GM03348 (cell line): ENCODE results near the gene CACNA2D1.
A peak's percentile ranks its signal among the peaks of the same experiment; 100 is the strongest.
"Not testable (repeated sequence)": the region's sequence is repeated elsewhere in the genome, so short reads cannot be mapped to it uniquely, and the experiment has no call there.

ENCODE experiments used
- DNase-seq: peaks from one replicate; pipeline ENCODE4 v3.0.0; 2012; ENCODE audit warnings: low spot score

The CACNA2D1 gene

DNA sequence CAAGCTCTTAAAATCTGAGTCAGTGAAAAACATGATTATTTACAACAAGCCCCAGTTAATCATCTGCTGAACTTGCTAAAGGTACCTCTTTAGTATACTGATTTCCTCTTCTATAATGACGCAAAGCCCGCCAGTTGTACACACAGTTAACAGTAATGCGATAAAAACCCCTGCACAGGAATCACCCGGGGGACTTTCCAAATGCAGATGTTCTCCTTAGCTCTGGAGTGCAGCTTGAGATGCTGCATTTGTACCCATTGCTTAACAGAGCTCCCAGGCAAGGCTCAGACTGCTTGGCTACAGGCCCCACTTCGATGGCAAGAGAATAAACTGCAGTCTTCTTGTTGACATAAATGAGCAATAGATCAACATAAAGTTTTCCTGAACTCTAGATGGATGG lies 394.1 kb downstream of the CACNA2D1 start:
- no peak for DNase-seq

GRCh38 chr7:82044497-82045080 lies 399.0 kb downstream of the CACNA2D1 start:
- DNase-seq = peak; percentile 21

DNA sequence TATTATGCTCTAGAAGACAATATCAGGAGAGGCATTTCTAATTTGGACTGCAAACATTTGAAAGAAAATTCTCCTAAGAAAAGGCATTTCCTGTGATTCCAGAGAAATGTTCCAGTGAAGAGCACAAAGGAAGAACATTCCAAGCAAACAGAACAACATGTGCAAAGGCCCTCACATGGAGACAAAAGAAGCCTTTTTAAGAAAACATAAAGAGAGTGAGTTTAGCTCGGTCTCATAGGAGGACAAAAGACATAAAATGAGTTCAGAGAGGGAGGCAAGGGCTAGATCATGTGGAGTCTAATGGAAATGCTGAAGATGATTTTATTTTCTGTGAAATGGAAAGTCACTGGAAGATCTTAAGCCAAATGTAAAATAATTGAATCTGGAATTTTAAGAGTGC lies 404.0 kb downstream of the CACNA2D1 start:
- no peak for DNase-seq

DNA sequence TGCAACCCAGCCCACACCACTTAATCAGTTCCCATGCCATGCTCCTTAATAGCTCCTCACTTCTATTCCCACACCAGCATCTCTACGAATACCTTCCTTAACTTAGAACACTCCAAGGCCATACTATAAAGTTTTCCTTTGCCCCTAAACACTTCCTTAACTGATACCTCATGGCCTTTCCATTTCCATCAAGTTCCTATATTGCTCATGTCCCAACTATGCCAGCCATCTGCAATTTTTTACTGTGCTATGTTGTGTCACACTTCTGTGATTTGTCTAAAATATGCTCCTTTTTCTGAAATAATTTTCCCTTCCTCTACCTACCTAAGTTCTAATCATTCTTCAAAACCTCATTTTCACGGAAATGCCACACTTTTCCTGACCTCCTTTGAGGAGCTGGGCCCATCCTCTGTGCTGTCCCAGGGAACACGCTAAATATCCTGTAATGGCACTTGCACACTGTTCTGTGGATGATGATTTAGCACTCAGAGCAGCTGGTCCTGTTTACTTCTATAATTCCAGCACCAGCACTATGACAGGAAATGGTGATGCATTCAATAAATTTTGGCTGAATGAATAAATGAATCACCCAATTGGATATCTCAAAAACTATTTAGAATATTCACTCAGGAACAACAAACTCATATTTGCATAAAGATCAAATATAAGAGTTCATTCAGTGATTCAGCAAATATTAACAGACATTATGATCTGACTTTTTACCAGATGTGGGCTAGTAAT lies 407.3 kb downstream of the CACNA2D1 start:
- DNase-seq = peak; percentile 41

- no peak for DNase-seq
Observed at GRCh38 chr7:82035456-82035855, 408.1 kb downstream of the CACNA2D1 start.

- no peak for DNase-seq
Observed at GRCh38 chr7:82032901-82033300, 410.7 kb downstream of the CACNA2D1 start.

DNA sequence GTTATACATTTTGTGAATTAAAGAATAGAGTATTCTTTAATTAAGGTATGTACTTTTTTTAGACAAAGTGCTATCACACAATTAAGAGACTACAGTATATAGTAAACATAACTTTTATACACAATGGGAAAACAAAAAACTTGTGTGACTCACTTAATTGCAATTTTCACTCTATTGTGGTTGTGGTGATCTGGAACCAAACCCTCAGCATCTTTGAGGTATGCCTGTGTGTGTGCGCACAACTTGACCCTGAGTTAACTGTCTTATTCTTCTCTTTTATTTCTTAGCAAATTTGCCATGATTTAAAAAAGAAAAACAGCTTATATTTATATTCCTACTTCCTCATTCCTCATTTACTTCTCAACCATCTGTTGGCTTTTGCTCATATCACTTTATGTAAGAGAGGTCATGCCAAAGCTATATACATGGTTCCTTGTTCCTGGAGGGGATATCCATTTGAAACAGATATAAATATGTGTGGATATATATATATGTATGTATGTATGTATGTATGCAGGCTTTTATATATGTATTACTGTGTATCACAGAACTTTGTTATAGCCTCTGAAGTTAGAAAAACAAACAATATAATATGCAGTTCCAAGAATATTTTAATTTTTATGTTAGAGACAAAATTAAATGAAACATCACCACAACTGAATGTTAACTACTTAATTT lies 414.2 kb downstream of the CACNA2D1 start:
- DNase-seq = no peak

- DNase-seq = no peak
Observed at GRCh38 chr7:82028097-82028496, 415.5 kb downstream of the CACNA2D1 start.

- DNase-seq = no peak
Observed at GRCh38 chr7:82021713-82022112, 421.9 kb downstream of the CACNA2D1 start.

GRCh38 chr7:82021036-82021435 lies 422.5 kb downstream of the CACNA2D1 start:
- DNase-seq = no peak

GRCh38 chr7:82019551-82020475 lies 423.8 kb downstream of the CACNA2D1 start:
- no peak for DNase-seq

- no peak for DNase-seq
Observed at GRCh38 chr7:82018226-82018625, 425.4 kb downstream of the CACNA2D1 start.

GRCh38 chr7:82017334-82017943 lies 426.1 kb downstream of the CACNA2D1 start:
- DNase-seq = peak; percentile 51

DNA sequence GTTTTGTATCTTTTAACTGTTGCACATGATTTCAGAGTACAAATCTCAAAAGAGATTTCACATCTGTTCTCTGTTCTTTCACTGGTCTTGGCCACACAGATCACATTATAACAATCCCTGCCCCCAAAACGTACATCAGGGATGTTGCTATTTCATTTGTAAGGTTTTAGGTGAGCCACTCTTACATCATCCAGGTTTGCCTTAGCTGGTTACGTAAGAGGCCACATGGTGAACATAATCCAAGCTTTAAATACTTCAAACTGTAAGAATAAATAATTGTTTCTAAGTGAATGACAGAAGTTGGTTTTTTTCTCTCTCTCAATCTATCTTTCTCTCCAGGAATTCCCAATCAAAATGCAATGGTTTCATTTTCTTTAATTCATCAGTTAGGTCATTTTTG lies 427.8 kb downstream of the CACNA2D1 start:
- DNase-seq = no peak

DNA sequence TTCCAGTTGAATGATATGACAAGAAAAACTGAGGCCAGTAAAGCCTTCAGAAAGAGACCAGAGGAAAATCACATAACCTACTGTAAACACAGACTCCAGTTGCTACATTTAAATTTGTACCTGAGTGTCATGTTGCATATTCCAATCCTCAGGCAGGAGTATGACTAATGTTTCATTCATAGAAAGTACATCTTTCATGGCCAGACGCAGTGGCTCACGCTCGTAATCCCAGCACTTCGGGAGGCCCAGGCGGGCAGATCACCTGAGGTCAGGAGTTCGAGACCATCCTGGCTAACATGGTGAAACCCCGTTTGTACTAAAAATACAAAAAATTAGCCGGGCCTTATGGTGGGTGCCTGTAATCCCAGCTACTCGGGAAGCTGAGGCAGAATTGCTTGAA lies 429.0 kb downstream of the CACNA2D1 start:
- not testable (repeated sequence) for DNase-seq

DNA sequence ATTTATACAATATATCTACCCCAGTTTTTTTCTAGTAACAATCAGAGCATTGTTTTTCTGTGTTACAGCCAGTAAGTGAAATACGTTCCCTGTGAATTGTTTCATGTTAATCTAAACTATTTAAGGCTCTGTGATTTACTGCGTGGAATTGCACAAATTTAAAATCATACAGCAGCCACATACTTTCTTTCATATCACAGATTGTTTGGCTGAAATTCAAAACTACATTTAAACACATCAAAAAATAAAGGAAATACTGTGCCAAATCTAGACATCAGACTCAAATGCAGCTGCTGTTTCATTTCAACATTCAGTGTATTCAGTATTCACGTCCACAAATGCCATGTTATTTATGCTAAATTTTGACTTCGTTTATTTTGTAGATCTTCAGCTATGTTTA lies 431.1 kb downstream of the CACNA2D1 start:
- DNase-seq = no peak

DNA sequence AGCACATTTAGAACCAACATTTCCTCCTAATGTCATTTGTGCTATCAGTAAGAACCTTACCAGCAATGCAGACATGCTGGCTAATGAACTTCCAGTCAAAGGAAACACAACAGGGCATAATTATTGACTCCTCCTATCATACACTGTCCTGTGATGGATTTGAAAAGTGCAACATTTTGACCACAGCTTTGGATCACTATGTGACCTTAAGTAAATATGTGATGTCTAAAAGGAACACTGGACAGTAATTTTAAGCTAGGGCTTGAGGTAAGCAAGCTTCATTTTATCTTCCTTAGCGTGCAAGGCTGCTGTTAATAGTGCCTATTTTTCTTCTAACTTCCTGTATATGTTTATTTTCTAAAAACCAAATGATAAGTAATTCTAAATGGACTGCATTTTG lies 433.2 kb downstream of the CACNA2D1 start:
- no peak for DNase-seq

DNA sequence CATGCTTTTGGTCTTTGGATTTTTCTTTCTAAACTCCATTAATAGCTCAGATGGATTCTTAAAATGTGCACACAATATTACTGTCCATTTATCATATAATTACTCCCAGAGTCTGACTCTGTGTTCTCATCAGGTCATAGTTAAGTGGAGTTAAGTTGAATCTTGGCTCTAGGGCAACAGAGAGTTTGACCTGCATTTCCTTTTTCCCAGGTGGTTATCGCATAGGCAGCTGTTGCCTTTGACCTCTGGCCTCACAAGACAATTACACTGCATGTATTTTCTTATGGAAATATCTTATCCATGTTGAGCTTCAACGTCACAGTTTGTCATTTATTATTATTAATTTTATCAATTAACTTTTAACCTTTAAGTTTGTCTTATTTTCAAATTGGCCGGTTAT lies 436.3 kb downstream of the CACNA2D1 start:
- no peak for DNase-seq

DNA sequence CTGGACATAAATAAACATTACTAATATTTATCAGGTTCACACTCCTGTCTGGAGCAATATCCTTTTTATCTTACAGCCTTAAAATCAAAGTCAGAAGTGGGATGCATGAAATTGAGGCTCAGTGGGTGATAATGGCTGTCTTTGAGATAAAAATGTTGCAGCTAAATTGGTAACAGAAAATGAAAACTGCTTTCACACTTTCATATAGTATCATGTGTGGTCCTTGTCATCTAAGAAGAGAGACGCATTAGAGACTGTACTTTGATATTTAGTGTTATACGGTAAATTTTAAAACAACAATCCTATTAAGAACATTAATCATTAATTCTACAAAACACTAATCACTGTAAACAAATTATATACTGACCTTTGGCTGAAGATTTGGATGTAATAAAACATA lies 438.5 kb downstream of the CACNA2D1 start:
- DNase-seq = no peak

DNA sequence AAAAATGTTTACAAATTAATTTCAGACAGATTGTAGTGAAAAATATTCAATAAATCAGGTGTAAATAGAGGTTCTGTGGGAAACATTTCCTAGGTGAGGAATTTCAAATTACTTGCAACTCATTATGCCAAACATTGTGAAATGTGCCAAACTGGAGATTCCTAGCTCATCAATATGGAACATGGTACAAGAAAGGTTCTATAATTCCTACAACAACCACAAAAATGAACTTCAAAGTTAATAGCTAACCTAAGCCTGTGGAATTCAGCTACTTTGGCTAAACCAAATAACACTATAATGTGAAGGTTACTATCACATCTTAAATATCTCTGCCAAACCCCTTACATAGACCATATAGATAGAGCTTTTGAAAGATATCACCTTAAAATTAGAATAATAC lies 450.4 kb downstream of the CACNA2D1 start:
- DNase-seq = no peak

- peak; percentile 25 for DNase-seq
Observed at GRCh38 chr7:81990395-81990794, 453.2 kb downstream of the CACNA2D1 start.
